NCI-H1092 (cell line): Measurements from ENCODE around the gene FAM210B.
"Not testable (repeated sequence)": the region's sequence is repeated elsewhere in the genome, so short reads cannot be mapped to it uniquely, and the experiment has no call there.

ENCODE experiments used
- DNase-seq: peaks from one replicate; lab custom pipeline; 2025; lab: John Stamatoyannopoulos, UW

Gene FAM210B, protein sequence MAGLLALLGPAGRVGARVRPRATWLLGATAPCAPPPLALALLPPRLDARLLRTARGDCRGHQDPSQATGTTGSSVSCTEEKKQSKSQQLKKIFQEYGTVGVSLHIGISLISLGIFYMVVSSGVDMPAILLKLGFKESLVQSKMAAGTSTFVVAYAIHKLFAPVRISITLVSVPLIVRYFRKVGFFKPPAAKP

DNA sequence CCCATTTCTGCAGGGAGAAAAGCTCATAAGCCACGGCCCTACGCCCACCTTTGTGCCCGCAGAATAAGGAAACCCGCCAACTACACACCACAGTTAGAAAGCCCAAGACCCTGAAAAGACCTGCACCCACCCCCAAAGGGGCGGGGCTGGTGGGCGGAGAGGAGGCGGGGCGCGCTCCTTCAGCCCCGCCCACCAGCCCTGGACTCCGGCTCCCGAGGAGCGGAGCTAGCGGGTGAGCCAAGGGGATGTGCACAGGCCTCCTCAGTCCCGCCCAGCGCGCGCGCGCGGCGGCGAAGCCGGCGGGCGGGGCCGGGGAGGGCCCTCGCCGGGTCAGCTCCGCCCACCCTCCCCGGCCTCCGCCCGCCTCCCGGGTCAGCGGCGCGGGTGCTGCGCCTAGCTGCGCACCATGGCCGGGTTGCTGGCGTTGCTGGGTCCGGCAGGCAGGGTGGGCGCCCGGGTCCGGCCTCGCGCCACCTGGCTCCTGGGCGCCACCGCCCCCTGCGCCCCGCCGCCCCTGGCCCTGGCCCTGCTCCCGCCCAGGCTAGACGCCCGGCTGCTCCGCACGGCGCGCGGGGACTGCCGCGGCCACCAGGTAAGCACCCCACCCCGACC is at the start of gene FAM210B:
TSS of gene FAM210B (plus strand) at position 375 of the 612 bp plus-strand sequence. CDS start at position 407, 32 bp downstream.
- peak; percentile 85 for DNase-seq

- DNase-seq, result no peak
These were observed 42.7 kb upstream of the FAM210B start for GRCh38 chr20:56316051-56316450.

DNA sequence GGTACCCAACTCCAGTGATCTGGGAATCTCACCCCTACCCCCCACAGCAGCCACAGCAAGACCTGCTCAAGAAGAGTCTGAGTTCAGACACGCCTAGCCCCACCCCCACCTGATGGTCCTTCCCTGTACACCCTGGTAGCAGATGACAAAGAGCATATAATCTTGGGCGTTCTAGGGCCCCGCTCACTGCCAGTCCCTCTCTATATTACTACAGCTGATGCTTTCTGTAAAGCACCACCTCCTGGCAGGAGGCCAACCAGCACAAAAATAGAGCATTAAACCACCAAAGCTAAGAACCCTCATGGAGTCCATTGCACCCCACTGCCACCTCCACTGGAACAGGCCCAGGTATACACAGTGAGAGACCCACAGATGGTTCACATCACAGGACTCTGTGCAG is 42.3 kb upstream of the FAM210B start:
- DNase-seq, result no peak

- DNase-seq, result no peak
These were observed 36.1 kb upstream of the FAM210B start for GRCh38 chr20:56322681-56323080.

DNA sequence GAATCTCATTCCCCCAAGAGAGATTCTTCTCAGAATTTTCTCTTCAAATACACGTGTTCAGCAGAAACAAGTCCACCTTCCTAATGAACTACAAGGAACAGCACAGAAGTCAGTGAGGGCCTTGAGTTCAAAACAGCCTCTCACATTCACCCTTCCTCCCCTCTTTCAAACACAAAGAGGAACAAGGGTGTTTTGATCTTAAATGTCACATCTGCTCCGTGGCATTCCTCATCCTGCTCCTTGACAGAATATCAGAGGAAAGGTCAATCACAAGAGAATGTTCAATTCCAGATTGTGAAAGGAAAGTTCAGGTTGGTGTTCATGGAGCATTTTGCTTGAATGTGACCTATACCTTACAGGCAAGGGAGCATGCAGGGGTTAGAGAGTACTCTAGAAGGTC is 35.6 kb upstream of the FAM210B start:
- DNase-seq, result no peak

GRCh38 chr20:56323656-56324055 is 35.1 kb upstream of the FAM210B start:
- DNase-seq, result no peak

DNA sequence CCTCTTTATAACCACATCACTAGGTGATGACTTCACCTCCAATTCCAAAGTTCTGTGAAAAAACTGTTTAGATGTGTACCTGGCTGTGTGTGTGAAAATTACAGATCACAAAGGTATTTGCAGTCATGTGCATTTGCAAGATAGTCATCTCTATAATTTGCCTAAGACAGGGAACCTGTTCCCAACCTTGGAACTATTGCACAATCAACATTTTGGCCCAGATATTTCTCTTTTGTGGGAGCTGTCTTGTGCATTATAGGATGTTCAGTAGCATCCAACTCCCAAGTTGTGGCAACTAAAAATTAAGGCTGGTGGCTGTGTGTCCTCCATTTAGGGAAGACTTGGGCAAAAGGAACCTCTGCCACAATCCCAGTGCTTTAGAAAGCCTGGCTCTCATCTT is 34.0 kb upstream of the FAM210B start:
- no peak for DNase-seq

DNA sequence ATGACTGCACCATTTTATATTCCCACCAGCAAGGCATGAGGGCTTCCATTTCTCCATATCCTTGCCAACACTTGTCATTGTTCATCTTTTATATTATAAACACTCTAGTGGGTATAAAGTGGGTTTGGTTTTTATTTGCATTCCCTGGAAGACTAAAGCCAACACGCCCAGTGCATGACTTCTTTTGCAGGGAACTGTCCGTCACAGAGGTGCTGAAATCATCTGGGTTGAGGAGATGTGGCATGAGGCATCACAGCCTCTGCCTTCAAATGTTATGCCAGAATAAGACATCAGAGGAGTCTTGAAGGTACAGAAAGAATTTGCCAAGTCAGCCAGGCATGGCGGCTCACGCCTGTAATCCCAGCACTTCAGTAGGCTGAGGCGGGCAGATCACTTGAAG is 29.9 kb upstream of the FAM210B start:
- DNase-seq, result no peak

DNA sequence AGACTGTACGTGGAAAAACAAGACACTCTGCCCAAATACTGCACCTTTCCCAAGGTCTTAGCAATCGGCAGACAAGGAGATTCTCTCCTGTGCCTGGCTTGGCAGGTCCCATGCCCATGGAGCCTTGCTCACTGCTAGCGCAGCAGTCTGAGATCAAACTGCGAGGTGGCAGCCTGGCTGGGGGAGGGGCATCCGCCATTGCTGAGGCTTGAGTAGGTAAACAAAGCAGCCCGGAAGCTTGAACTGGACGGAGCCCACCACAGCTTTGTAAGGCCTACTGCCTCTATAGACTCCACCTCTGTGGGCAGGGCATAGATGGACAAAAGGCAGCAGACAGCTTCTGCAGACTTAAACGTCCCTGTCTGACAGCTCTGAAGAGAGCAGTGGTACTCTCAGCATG is 22.1 kb upstream of the FAM210B start:
- not testable (repeated sequence) for DNase-seq

DNA sequence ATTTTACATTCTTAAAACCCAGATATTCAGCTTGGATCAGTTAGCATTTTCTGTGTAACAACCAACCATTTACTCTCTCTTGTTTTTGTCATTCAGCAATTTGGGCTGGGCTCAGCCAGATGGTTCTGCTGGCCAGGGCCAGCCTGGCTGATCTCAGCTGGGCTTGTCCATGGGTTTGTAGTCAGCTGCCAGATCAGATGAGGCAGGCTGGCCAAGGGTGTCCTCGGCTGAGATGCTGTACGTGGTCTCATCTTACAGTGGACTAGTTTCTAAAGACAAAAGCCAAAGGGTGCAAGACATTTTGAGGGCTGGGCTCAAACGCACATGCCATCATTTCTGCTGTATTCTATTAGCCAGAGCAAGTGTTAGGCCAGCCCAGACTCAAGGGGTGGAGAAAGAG is 16.0 kb upstream of the FAM210B start:
- DNase-seq, result no peak

GRCh38 chr20:56343861-56344381 is 14.9 kb upstream of the FAM210B start:
- no peak for DNase-seq

- no peak for DNase-seq
These were observed 12.9 kb upstream of the FAM210B start for GRCh38 chr20:56345911-56346310.

- DNase-seq, result no peak
These were observed 11.0 kb upstream of the FAM210B start for GRCh38 chr20:56347628-56348304.

DNA sequence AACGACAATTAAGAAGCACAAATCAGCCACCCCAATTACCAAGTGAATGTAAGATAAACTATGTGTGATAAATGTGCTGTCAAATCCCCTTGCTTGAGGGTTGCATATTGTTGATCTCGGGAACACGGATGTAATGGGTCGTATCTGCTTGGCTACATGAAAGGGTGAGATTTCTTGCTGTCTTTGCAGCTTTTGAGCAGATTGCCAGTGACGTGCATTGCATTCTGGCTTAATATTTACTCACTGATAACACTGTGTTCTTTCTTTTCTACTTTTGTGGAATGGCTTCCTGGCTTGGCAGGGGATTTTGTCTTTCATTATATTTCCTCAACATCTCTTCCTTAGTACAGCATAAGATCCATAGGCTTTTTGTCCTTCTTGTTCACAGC is 10.5 kb upstream of the FAM210B start:
- no peak for DNase-seq

DNA sequence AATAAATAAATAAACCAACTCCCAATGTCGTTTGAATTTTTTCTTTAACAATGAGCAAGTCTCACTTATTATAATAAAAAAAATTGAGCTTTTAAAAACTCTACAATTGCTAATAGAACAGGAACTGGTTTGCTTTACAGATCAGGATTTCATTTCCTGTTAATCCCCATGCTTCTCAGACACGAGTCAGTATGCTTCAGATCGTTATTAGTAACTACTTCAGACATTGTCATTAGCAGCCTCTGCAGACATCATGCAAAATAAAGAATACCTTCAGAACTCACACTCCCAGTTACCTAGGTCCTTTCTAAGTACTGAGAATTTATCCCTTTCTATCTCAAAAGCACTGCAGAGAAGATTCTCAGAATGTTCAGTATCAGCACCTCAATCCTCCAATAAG is 10.0 kb upstream of the FAM210B start:
- DNase-seq, result no peak

DNA sequence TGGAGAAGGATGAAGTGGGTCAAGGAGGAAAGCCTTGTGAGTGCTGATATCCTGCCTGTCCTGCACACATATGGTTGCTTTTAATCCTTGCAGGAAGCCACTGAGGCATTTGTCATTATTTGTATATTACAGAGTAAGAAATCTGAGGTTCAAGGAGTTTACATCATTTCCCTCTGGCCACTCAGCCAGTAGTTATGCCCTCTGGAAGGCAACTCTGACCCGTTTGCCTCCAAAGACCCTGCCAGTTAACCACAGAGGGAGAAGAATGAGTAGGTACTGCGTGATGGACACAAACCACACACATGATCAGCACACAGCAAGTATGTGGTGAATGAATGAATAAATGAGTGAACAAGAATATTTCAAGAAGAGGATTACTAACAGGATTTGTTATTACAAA is 7.9 kb upstream of the FAM210B start:
- DNase-seq, result no peak

DNA sequence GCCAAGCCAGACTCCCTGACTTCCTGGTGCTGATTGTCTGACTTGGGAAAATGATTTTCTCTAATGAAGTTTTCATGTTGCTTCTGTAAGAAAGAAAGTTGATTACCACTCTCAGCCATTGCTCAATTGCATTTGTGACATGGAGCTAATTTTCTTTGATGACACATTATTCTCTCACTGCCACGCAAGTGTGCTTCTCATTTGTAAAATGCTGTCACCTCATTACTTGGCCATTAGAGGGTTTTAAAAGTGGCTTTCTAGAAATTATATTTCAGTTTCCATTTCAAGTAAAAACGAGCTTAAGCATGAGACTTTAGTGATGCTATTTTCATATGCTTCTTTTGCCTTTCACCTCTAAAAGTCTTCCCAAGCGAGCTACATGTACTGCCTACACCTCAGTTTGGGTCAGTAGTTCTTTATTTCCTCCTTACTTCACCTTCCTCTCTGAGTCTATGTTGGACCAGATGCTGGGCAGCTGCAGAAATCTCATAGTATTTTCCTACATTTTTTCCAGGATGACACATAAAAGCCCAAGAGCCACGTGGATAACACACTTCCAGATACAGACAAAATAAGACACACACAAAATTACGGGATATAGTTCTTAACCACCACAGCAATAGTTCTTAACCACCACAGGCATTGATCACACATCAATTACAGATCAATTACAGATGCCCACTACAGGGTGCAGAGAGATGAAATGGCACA is 6.3 kb upstream of the FAM210B start:
- DNase-seq, result no peak

- no peak for DNase-seq
These were observed 5.4 kb upstream of the FAM210B start for GRCh38 chr20:56353356-56353755.

DNA sequence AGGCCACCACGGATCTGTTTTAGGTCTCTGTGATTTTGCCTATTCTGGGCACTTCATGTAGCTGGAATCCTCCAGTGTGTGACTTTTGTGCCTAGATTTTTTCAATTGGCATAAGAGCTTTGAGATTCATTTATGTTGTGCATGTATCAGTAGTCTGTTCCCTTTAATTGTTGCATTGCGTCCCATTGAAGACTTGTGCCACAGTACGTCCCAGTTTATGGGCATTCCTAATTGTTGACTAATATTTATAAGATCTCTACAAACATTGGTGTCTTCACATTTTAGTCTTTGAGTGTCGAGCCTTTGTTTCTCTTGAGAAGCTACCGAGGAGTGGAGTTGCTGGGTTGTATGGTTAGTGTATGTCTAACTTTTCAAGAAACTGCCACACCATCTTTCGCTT is 704 bp upstream of the FAM210B start:
- DNase-seq, result no peak

GRCh38 chr20:56359212-56360132 is 698 bp downstream of the FAM210B start:
- DNase-seq, result peak; percentile 10

DNA sequence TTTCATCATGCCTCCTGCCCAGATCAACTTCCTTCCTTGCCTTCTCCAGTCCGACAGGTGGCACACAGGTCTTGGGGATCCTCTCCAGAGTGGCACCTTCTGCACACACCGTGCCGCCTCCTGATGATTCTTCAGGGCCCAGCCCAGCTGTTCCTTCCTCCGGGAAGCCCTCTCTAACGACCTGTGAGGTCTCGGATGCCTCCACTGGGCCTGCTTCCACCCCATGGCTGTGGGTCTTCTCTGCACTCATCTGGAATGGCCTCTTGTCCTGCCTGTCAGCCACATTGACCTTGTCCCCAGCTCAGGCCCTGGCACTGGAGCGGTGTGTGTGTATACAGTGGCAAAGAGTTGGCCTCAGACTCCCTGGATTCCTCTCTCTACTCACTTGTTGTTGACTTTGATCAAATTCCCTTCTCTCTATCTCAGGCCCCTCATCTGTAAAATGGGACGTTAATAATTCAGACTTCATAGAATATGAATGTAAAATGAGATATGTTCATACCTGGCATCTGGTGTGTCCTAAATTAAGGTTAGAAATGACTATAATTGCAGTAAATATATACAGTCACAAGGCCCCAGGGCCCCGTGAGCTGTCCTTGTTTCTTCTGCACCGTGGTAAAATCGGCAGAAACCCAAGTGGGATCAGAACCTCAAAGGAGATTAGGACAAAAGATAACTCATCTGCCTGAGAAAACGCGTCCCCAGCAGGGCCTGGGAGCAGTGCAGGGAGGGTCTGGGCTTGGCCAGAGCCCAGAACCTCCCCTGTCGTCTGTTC is 1.5 kb downstream of the FAM210B start:
- DNase-seq, result no peak
